Neural cell (in vitro differentiated cells): Measurements from ENCODE around the gene PIAS2.

Experiments
- CTCF ChIP-seq: fragments of 450-650 bp; IDR thresholded peaks from 2 replicates; pipeline ENCODE4 v1.5.1; 2014; ENCODE audit warnings: antibody characterized with exemption, mild to moderate bottlenecking, moderate library complexity; ENCODE audit not compliant: poor library complexity, severe bottlenecking
- EP300 ChIP-seq: fragments of 450-650 bp; conservative IDR thresholded peaks from 2 replicates; pipeline ENCODE4 v1.6.1; 2014; ENCODE audit warnings: antibody characterized with exemption, mild to moderate bottlenecking, moderate library complexity; ENCODE audit not compliant: poor library complexity, severe bottlenecking
- EZH2 ChIP-seq: fragments of 200-600, 300-800 bp; shearing (Covaris generic), sonication (generic); IDR thresholded peaks from 2 replicates; pipeline ENCODE4 v1.6.1; 2014; ENCODE audit warnings: antibody characterized with exemption, low read length, borderline replicate concordance, mild to moderate bottlenecking; ENCODE audit not compliant: insufficient read depth, poor library complexity, severe bottlenecking
- MXI1 ChIP-seq: fragments of 450-650 bp; conservative IDR thresholded peaks from 2 replicates; pipeline ENCODE4 v1.6.1; 2014; ENCODE audit warnings: antibody characterized with exemption, mild to moderate bottlenecking; ENCODE audit not compliant: poor library complexity, severe bottlenecking
- POLR2AphosphoS5 ChIP-seq: IDR thresholded peaks from 2 replicates; pipeline ENCODE4 v1.6.1; 2012
- RAD21 ChIP-seq: fragments of 450-650 bp; conservative IDR thresholded peaks from 2 replicates; pipeline ENCODE4 v1.6.1; 2014; ENCODE audit warnings: antibody characterized with exemption, mild to moderate bottlenecking, moderate library complexity
- REST ChIP-seq: IDR thresholded peaks from 2 replicates; pipeline ENCODE4 v1.6.1; 2012; ENCODE audit warnings: borderline replicate concordance
- SMC3 ChIP-seq: fragments of 450-650 bp; conservative IDR thresholded peaks from 2 replicates; pipeline ENCODE4 v1.6.1; 2014; ENCODE audit warnings: antibody characterized with exemption, mild to moderate bottlenecking, moderate library complexity; ENCODE audit not compliant: poor library complexity
- TAF1 ChIP-seq: IDR thresholded peaks from 2 replicates; pipeline ENCODE4 v1.6.1; 2012; ENCODE audit warnings: low read depth

GRCh38 chr18:46891742-46892214, 25.5 kb downstream of the PIAS2 start:
- no peak for TF ChIP-seq CTCF
- no peak for TF ChIP-seq REST
- TF ChIP-seq EZH2, result no peak
- no peak for TF ChIP-seq POLR2AphosphoS5
- no peak for TF ChIP-seq SMC3
- no peak for TF ChIP-seq RAD21
- no peak for TF ChIP-seq EP300
- TF ChIP-seq TAF1, result no peak
- TF ChIP-seq MXI1, result no peak
